Measurements from ENCODE around the gene LINS1. TPM values are rescaled to one million over a fixed set of nuclear protein-coding genes. Genes with fewer than 3 reads are reported as not detected.

The LINS1 gene
- total and polyA plus RNA-seq, 11 donors = 3.1 to 11.8 (median 8.1) TPM

DNA sequence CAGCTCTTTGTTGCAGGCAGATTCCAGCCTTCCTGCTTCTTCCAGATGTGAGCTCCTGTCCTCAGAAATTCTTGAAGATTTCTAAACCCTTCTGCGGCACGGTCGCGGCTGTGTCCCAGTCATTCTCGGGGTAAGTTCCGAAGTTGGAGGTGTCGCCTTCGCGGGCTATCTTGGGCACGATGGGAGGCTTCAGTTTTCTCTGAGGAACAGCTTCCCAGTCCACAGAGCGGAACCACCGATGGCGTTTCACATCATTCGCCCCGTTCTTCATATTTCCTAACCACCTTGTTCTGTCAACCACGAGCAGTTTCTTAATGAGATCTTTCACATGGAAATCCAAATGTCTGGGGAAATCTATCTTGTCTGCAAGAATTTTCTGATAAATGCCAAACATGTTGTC lies 48.5 kb downstream of the LINS1 start:
- DNase-seq (no peak), ATAC-seq (no peak)
- intact Hi-C loops (cut with DNase I) = no loop called here
- 90 to 96% (median 93%) methylated on average over 16 of the region's 16 CpGs for WGBS, 4 donors
- no peak overlapping the region for H3K27ac ChIP-seq
- H3K36me3 ChIP-seq = peaks cover 0 to 2% (median 0%) of the 10 kb centered on the region in 9 donors
- no peaks in the 10 kb centered on the region for H3K4me1 ChIP-seq
- H3K9me3 ChIP-seq = no peaks in the 10 kb centered on the region
- TF ChIP-seq, protein P1, sequence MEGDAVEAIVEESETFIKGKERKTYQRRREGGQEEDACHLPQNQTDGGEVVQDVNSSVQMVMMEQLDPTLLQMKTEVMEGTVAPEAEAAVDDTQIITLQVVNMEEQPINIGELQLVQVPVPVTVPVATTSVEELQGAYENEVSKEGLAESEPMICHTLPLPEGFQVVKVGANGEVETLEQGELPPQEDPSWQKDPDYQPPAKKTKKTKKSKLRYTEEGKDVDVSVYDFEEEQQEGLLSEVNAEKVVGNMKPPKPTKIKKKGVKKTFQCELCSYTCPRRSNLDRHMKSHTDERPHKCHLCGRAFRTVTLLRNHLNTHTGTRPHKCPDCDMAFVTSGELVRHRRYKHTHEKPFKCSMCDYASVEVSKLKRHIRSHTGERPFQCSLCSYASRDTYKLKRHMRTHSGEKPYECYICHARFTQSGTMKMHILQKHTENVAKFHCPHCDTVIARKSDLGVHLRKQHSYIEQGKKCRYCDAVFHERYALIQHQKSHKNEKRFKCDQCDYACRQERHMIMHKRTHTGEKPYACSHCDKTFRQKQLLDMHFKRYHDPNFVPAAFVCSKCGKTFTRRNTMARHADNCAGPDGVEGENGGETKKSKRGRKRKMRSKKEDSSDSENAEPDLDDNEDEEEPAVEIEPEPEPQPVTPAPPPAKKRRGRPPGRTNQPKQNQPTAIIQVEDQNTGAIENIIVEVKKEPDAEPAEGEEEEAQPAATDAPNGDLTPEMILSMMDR (IDR thresholded peaks at IDR 0.05) = no peak
- no peak for TF ChIP-seq POLR2A (IDR thresholded peaks at IDR 0.05)
- no peak overlapping the region for H3K4me3 ChIP-seq
- H3K27me3 ChIP-seq = no peaks in the 10 kb centered on the region

DNA sequence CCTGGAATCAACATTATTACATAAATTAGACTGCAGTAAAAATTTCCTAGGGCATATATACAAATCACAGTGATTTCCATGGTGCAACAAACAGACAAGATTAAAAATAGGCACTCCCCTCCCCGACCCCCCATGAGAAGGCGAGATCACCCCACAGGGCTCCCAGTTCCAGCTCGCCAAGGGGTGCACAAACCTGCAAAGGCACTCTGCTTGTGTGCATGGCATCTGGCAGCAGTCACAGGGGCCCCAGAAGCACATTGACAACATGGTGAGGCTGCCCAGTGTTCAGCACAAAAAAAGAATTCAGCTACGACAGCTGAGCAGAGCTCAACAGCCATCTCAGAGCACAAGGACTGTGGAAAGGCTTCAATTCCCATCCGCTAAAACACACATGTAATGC lies 54.0 kb downstream of the LINS1 start:
- Histone ChIP-seq H3K9me3 (no peaks in the 10 kb centered on the region), H3K36me3 (peaks cover 0 to 2% (median 0%) of the 10 kb centered on the region in 9 donors), H3K27me3 (peaks cover 0 to 31% (median 9%) of the 10 kb centered on the region in 9 donors), H3K4me1 (no peaks in the 10 kb centered on the region), H3K4me3 (no peak overlapping the region), H3K27ac (no peak overlapping the region)
- WGBS, 4 donors = 73 to 86% (median 80%) methylated on average over 5 of the region's 5 CpGs
- no peak for DNase-seq
- intact Hi-C loops (cut with DNase I) = no loop called here
- TF ChIP-seq, protein P1 (IDR thresholded peaks at IDR 0.05) = no peak
- TF ChIP-seq POLR2A (IDR thresholded peaks at IDR 0.05) = no peak
- no peak for ATAC-seq

DNA sequence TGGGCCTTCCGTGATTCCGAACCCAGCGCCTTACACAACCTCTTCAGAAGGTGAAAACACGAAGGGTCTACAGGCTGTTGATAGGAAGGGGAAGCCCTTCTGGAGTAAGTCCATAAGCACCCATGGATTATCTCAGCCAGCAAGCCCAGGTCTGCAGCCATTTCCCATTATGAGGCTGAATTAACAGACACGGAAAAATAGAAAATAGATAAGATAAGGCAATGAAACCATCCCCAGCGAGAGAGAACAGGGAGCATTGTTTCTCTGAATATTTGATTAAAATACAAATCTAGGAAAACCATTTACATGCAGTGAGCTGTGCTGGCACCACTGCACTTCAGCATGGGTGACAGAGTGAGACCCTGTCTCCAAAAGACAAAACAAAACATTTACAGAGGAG lies 57.0 kb downstream of the LINS1 start:
- H3K4me1 ChIP-seq = no peaks in the 10 kb centered on the region
- no peak for DNase-seq
- no peak for ATAC-seq
- no peaks in the 10 kb centered on the region for H3K36me3 ChIP-seq
- 29 to 50% (median 43%) methylated on average over 6 of the region's 6 CpGs for WGBS, 4 donors
- intact Hi-C loops (cut with DNase I) = no loop called here
- no peak for TF ChIP-seq POLR2A (IDR thresholded peaks at IDR 0.05)
- TF ChIP-seq, protein P1 (IDR thresholded peaks at IDR 0.05) = no peak
- H3K27me3 ChIP-seq = peaks cover 0 to 41% (median 9%) of the 10 kb centered on the region in 9 donors
- H3K4me3 ChIP-seq = no peak overlapping the region
- no peak overlapping the region for H3K27ac ChIP-seq
- H3K9me3 ChIP-seq = no peaks in the 10 kb centered on the region

DNA sequence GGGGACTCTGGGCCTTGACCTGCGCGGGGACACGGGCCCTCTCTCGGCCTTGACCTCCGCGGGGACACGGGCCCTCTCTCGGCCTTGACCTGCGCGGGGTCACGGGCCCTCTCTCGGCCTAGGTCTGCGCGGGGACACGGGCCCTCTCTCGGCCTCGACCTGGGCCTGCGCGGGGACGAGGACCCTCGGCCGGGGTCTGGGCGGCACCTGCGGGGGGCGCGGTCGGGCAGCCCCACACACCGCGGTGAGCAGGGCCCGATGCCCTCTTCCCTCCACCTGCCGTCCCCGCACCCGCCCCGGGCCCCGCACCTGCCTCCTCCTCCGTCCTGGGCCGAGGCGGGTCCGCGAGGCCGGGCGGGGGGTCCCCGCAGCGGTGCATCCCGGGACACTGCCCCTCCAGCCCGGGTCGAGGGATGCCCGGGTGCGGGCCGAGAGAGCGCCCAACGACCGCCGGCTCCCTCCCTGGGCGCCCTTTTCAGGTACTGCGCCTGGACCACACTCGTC lies 57.6 kb downstream of the LINS1 start:
- no peaks in the 10 kb centered on the region for H3K4me1 ChIP-seq
- H3K36me3 ChIP-seq = no peaks in the 10 kb centered on the region
- 25 to 60% (median 38%) methylated on average over 23 to 57 of the region's 57 CpGs for WGBS, 4 donors
- DNase-seq (no peak), ATAC-seq (peak in 1 of 4 donors; percentile 26)
- H3K4me3 ChIP-seq = no peak overlapping the region
- TF ChIP-seq POLR2A (IDR thresholded peaks at IDR 0.05) = no peak
- TF ChIP-seq, protein P1 (IDR thresholded peaks at IDR 0.05) = no peak
- no peaks in the 10 kb centered on the region for H3K9me3 ChIP-seq
- intact Hi-C loops (cut with DNase I) = no loop called here
- H3K27ac ChIP-seq = no peak overlapping the region
- peaks cover 0 to 41% (median 9%) of the 10 kb centered on the region in 9 donors for H3K27me3 ChIP-seq
